HepG2 (cell line): Measurements from ENCODE around the gene MEGF11.

Experiments
- CTCF ChIP-seq: sonication (generic); formaldehyde crosslinking; IDR thresholded peaks from 2 replicates; pipeline ENCODE4 v1.5.0; 2020; ENCODE audit warnings: mild to moderate bottlenecking, missing genetic modification reagents, moderate library complexity
- DNMT1 ChIP-seq: sonication (generic); formaldehyde crosslinking; IDR thresholded peaks from 2 replicates; pipeline ENCODE4 v1.5.1; 2020; ENCODE audit warnings: mild to moderate bottlenecking, missing genetic modification reagents
- EHMT2 ChIP-seq: fragments of 200-600 bp; sonication (generic); IDR thresholded peaks from 2 replicates; pipeline ENCODE4 v1.7.0; 2017; ENCODE audit warnings: antibody characterized with exemption, low read depth, low read length, borderline replicate concordance
- FIP1L1 ChIP-seq: fragments of 200-400 bp; formaldehyde crosslinking; IDR thresholded peaks from 2 replicates; pipeline ENCODE4 v1.6.1; 2018; ENCODE audit warnings: low read depth, mild to moderate bottlenecking, low read length, moderate library complexity, borderline replicate concordance; ENCODE audit not compliant: insufficient read depth
- GLMP ChIP-seq: sonication (generic); formaldehyde crosslinking; IDR thresholded peaks from 2 replicates; pipeline ENCODE4 v1.9.0; 2021; ENCODE audit warnings: missing genetic modification reagents, mild to moderate bottlenecking, borderline replicate concordance
- MAX ChIP-seq: IDR thresholded peaks from 2 replicates; pipeline ENCODE4 v1.6.1; 2012; ENCODE audit warnings: inconsistent platforms
- NFYB ChIP-seq: sonication (generic); formaldehyde crosslinking; IDR thresholded peaks from 2 replicates; pipeline ENCODE4 v1.4.0; 2020; ENCODE audit warnings: missing genetic modification reagents
- POLR2A ChIP-seq, 2 experiments: IDR thresholded peaks; 2 replicates each; pipeline ENCODE4 v1.6.1; 2011; ENCODE audit warnings: low read depth in 2 of 2, low read length in 2 of 2, mild to moderate bottlenecking in 1 of 2, moderate library complexity in 1 of 2; ENCODE audit not compliant: insufficient read depth in 1 of 2
- REST ChIP-seq, 2 experiments: IDR thresholded peaks; 2 replicates each; pipeline ENCODE4 v1.6.1; 2011 to 2012; ENCODE audit warnings: low read length in 2 of 2, borderline replicate concordance in 1 of 2, low read depth in 1 of 2, mild to moderate bottlenecking in 1 of 2, moderate library complexity in 1 of 2
- SMC3 ChIP-seq: IDR thresholded peaks from 2 replicates; pipeline ENCODE4 v1.6.1; 2011; ENCODE audit warnings: low read length, improper control_type of control experiment
- TFDP1 ChIP-seq: IDR thresholded peaks from 2 replicates; pipeline ENCODE4 v1.6.1; 2016; ENCODE audit warnings: missing compliant biosample characterization, missing genetic modification reagents, borderline replicate concordance
- ZBTB40 ChIP-seq, 2 experiments: fragments of 450-650 bp in 1 of 2; sonication (generic) in 1 of 2; formaldehyde crosslinking in 1 of 2; IDR thresholded peaks; 2 replicates each; pipeline versions ENCODE4 v1.6.1 to v1.8.0; 2016 to 2022; ENCODE audit warnings: antibody characterized with exemption in 1 of 2, mild to moderate bottlenecking in 1 of 2, missing genetic modification reagents in 1 of 2
- ZNF589 ChIP-seq: sonication (generic); formaldehyde crosslinking; conservative IDR thresholded peaks from 2 replicates; pipeline ENCODE4 v1.8.0; 2022; ENCODE audit warnings: mild to moderate bottlenecking, moderate library complexity, missing genetic modification reagents
- ZNF629 ChIP-seq: sonication (generic); formaldehyde crosslinking; conservative IDR thresholded peaks from 2 replicates; pipeline ENCODE4 v1.5.0; 2020; ENCODE audit warnings: missing genetic modification reagents

GRCh38 chr15:66219339-66219738, 34.2 kb downstream of the MEGF11 start:
- TF ChIP-seq MAX (no peak), REST (IDR thresholded peaks at IDR 0.05; ENCODE audit: borderline replicate concordance in 1 of 2, low read depth in 1 of 2, low read length in 2 of 2) (no peak), EHMT2 (no peak), POLR2A (IDR thresholded peaks at IDR 0.05; ENCODE audit: insufficient read depth in 1 of 2, low read depth in 2 of 2, low read length in 2 of 2) (no peak), ZBTB40 (IDR thresholded peaks at IDR 0.05) (no peak), ZBTB40 (CRISPR knock-in tag; IDR thresholded peaks at IDR 0.05) (no peak), FIP1L1 (no peak), SMC3 (no peak), DNMT1 (no peak), CTCF (CRISPR knock-in tag) (no peak), NFYB (no peak), TFDP1 (CRISPR knock-in tag) (no peak), GLMP (CRISPR knock-in tag) (no peak), ZNF629 (no peak), ZNF589 (CRISPR knock-in tag) (no peak)
